ENCODE data around the gene NPW.

The NPW gene

GRCh38 chr16:2028620-2029220 lies 9.1 kb downstream of the NPW start:
- H3K18ac ChIP-seq (ENCODE audit: low read length), result no peak overlapping the region
- H3K9me3 ChIP-seq (replicated peaks in 1 of 2; ENCODE audit: control insufficient read depth in 2 of 2, insufficient read depth in 1 of 2, low read depth in 1 of 2, low read length in 2 of 2), result peaks cover 4 to 5% of the 10 kb centered on the region in 2 donors
- H3K4me1 ChIP-seq (ENCODE audit: control insufficient read depth in 2 of 2, insufficient read depth in 1 of 2, low read depth in 1 of 2, low read length in 2 of 2), result peaks cover 9 to 10% of the 10 kb centered on the region in 2 donors
- no peaks in the 10 kb centered on the region for H3K36me3 ChIP-seq (replicated peaks in 1 of 2; ENCODE audit: control insufficient read depth in 2 of 2, insufficient read depth in 2 of 2, low read length in 2 of 2)
- no peak overlapping the region for H2BK120ac ChIP-seq (ENCODE audit: low read depth, low read length)
- H3K23ac ChIP-seq (ENCODE audit: low read depth, low read length, poor library complexity), result peak overlapping the region; percentile 43
- H2BK5ac ChIP-seq (ENCODE audit: low read length), result peak overlapping the region; percentile 53
- H3K9ac ChIP-seq (ENCODE audit: low read depth, low read length, poor library complexity), result peak overlapping the region; percentile 24
- no peak for DNase-seq (ENCODE audit: low spot score)
- no peak overlapping the region for H2BK12ac ChIP-seq (ENCODE audit: low read length)
- H2AFZ ChIP-seq (ENCODE audit: low read length), result no peak overlapping the region
- H4K91ac ChIP-seq (ENCODE audit: low read depth, low read length, poor library complexity), result no peak overlapping the region
- H4K8ac ChIP-seq (ENCODE audit: low read depth, low read length), result no peak overlapping the region
- no peak overlapping the region for H2BK15ac ChIP-seq (ENCODE audit: low read length)
- no peak overlapping the region for H3K4me2 ChIP-seq (ENCODE audit: insufficient read depth, low read length, poor library complexity, severe bottlenecking)
- H3K27ac ChIP-seq (replicated peaks; ENCODE audit: low read length), result no peak overlapping the region
- H3K4ac ChIP-seq (ENCODE audit: low read length), result no peak overlapping the region
- no peak overlapping the region for H3K4me3 ChIP-seq (ENCODE audit: low read length in 2 of 2)
- peaks cover 4% of the 10 kb centered on the region for H3K79me1 ChIP-seq (ENCODE audit: low read depth, low read length)
- H3K27me3 ChIP-seq (ENCODE audit: control insufficient read depth in 3 of 3, insufficient read depth in 3 of 3, low read depth in 1 of 3, low read length in 3 of 3), result peaks cover 3 to 40% (median 32%) of the 10 kb centered on the region in 3 experiments
- H3K14ac ChIP-seq (ENCODE audit: low read length), result no peak overlapping the region
- peak overlapping the region; percentile 53 for H2AK5ac ChIP-seq (ENCODE audit: low read depth, low read length)
- no CpG with 5 or more reads among the region's 18 CpGs for WGBS, 2 donors (ENCODE audit: extremely low coverage in 2 of 2, insufficient read length in 2 of 2, insufficient replicate concordance in 1 of 2)

GRCh38 chr16:2029350-2029749 lies 9.8 kb downstream of the NPW start:
- Histone ChIP-seq H3K14ac (ENCODE audit: low read length) (no peak overlapping the region), H3K9me3 (replicated peaks in 1 of 2; ENCODE audit: control insufficient read depth in 2 of 2, insufficient read depth in 1 of 2, low read depth in 1 of 2, low read length in 2 of 2) (peaks cover 4 to 5% of the 10 kb centered on the region in 2 donors), H2BK12ac (ENCODE audit: low read length) (no peak overlapping the region), H2BK120ac (ENCODE audit: low read depth, low read length) (no peak overlapping the region), H2AK5ac (ENCODE audit: low read depth, low read length) (peak overlapping the region; percentile 8), H3K18ac (ENCODE audit: low read length) (peak overlapping the region; percentile 3), H3K4me1 (ENCODE audit: control insufficient read depth in 2 of 2, insufficient read depth in 1 of 2, low read depth in 1 of 2, low read length in 2 of 2) (peaks cover 9 to 14% of the 10 kb centered on the region in 2 donors), H2AFZ (ENCODE audit: low read length) (no peak overlapping the region), H3K27ac (replicated peaks; ENCODE audit: low read length) (no peak overlapping the region), H4K8ac (ENCODE audit: low read depth, low read length) (no peak overlapping the region), H2BK15ac (ENCODE audit: low read length) (no peak overlapping the region), H2BK5ac (ENCODE audit: low read length) (no peak overlapping the region), H3K36me3 (replicated peaks in 1 of 2; ENCODE audit: control insufficient read depth in 2 of 2, insufficient read depth in 2 of 2, low read length in 2 of 2) (no peaks in the 10 kb centered on the region), H3K79me1 (ENCODE audit: low read depth, low read length) (peaks cover 4% of the 10 kb centered on the region), H3K9ac (ENCODE audit: low read depth, low read length, poor library complexity) (no peak overlapping the region), H3K27me3 (ENCODE audit: control insufficient read depth in 3 of 3, insufficient read depth in 3 of 3, low read depth in 1 of 3, low read length in 3 of 3) (peaks cover 3 to 38% (median 27%) of the 10 kb centered on the region in 3 experiments), H3K4me3 (ENCODE audit: low read length in 2 of 2) (no peak overlapping the region), H4K91ac (ENCODE audit: low read depth, low read length, poor library complexity) (no peak overlapping the region), H3K23ac (ENCODE audit: low read depth, low read length, poor library complexity) (no peak overlapping the region), H3K4ac (ENCODE audit: low read length) (no peak overlapping the region), H3K4me2 (ENCODE audit: insufficient read depth, low read length, poor library complexity, severe bottlenecking) (no peak overlapping the region)
- DNase-seq (ENCODE audit: low spot score), result no peak
- no CpG with 5 or more reads among the region's 22 CpGs for WGBS, 2 donors (ENCODE audit: extremely low coverage in 2 of 2, insufficient read length in 2 of 2, insufficient replicate concordance in 1 of 2)

- Histone ChIP-seq H2BK5ac (ENCODE audit: low read length) (no peak overlapping the region), H4K8ac (ENCODE audit: low read depth, low read length) (no peak overlapping the region), H3K27me3 (ENCODE audit: control insufficient read depth in 3 of 3, insufficient read depth in 3 of 3, low read depth in 1 of 3, low read length in 3 of 3) (peaks cover 3 to 33% (median 25%) of the 10 kb centered on the region in 3 experiments), H3K36me3 (replicated peaks in 1 of 2; ENCODE audit: control insufficient read depth in 2 of 2, insufficient read depth in 2 of 2, low read length in 2 of 2) (no peaks in the 10 kb centered on the region), H2AFZ (ENCODE audit: low read length) (no peak overlapping the region), H3K23ac (ENCODE audit: low read depth, low read length, poor library complexity) (no peak overlapping the region), H3K14ac (ENCODE audit: low read length) (no peak overlapping the region), H3K27ac (replicated peaks; ENCODE audit: low read length) (no peak overlapping the region), H3K9me3 (replicated peaks in 1 of 2; ENCODE audit: control insufficient read depth in 2 of 2, insufficient read depth in 1 of 2, low read depth in 1 of 2, low read length in 2 of 2) (peaks cover 3 to 5% of the 10 kb centered on the region in 2 donors), H4K91ac (ENCODE audit: low read depth, low read length, poor library complexity) (no peak overlapping the region), H3K4me3 (ENCODE audit: low read length in 2 of 2) (no peak overlapping the region), H2BK12ac (ENCODE audit: low read length) (no peak overlapping the region), H3K4me1 (ENCODE audit: control insufficient read depth in 2 of 2, insufficient read depth in 1 of 2, low read depth in 1 of 2, low read length in 2 of 2) (peaks cover 9 to 14% of the 10 kb centered on the region in 2 donors), H2AK5ac (ENCODE audit: low read depth, low read length) (no peak overlapping the region), H2BK15ac (ENCODE audit: low read length) (no peak overlapping the region), H2BK120ac (ENCODE audit: low read depth, low read length) (no peak overlapping the region), H3K4me2 (ENCODE audit: insufficient read depth, low read length, poor library complexity, severe bottlenecking) (no peak overlapping the region), H3K9ac (ENCODE audit: low read depth, low read length, poor library complexity) (no peak overlapping the region), H3K4ac (ENCODE audit: low read length) (no peak overlapping the region), H3K79me1 (ENCODE audit: low read depth, low read length) (peaks cover 4% of the 10 kb centered on the region), H3K18ac (ENCODE audit: low read length) (peak overlapping the region; percentile 38)
- no peak for DNase-seq (ENCODE audit: low spot score)
- no CpG with 5 or more reads among the region's 11 CpGs for WGBS, 2 donors (ENCODE audit: extremely low coverage in 2 of 2, insufficient read length in 2 of 2, insufficient replicate concordance in 1 of 2)
These were observed 10.5 kb downstream of the NPW start for GRCh38 chr16:2030036-2030435.

- H2BK15ac ChIP-seq (ENCODE audit: low read length), result no peak overlapping the region
- H3K14ac ChIP-seq (ENCODE audit: low read length), result peak overlapping the region; percentile 38
- peaks cover 2 to 5% of the 10 kb centered on the region in 2 donors for H3K9me3 ChIP-seq (replicated peaks in 1 of 2; ENCODE audit: control insufficient read depth in 2 of 2, insufficient read depth in 1 of 2, low read depth in 1 of 2, low read length in 2 of 2)
- DNase-seq (ENCODE audit: low spot score), result no peak
- H4K8ac ChIP-seq (ENCODE audit: low read depth, low read length), result no peak overlapping the region
- no peak overlapping the region for H4K91ac ChIP-seq (ENCODE audit: low read depth, low read length, poor library complexity)
- no peak overlapping the region for H3K9ac ChIP-seq (ENCODE audit: low read depth, low read length, poor library complexity)
- no peak overlapping the region for H2AK5ac ChIP-seq (ENCODE audit: low read depth, low read length)
- H2BK5ac ChIP-seq (ENCODE audit: low read length), result no peak overlapping the region
- peaks cover 7% of the 10 kb centered on the region for H3K79me1 ChIP-seq (ENCODE audit: low read depth, low read length)
- H3K4me1 ChIP-seq (ENCODE audit: control insufficient read depth in 2 of 2, insufficient read depth in 1 of 2, low read depth in 1 of 2, low read length in 2 of 2), result peaks cover 13 to 23% of the 10 kb centered on the region in 2 donors
- H3K4me3 ChIP-seq (ENCODE audit: low read length in 2 of 2), result no peak overlapping the region
- no peak overlapping the region for H2AFZ ChIP-seq (ENCODE audit: low read length)
- no peak overlapping the region for H2BK120ac ChIP-seq (ENCODE audit: low read depth, low read length)
- no peak overlapping the region for H2BK12ac ChIP-seq (ENCODE audit: low read length)
- no peaks in the 10 kb centered on the region for H3K36me3 ChIP-seq (replicated peaks in 1 of 2; ENCODE audit: control insufficient read depth in 2 of 2, insufficient read depth in 2 of 2, low read length in 2 of 2)
- peaks cover 3 to 22% (median 20%) of the 10 kb centered on the region in 3 experiments for H3K27me3 ChIP-seq (ENCODE audit: control insufficient read depth in 3 of 3, insufficient read depth in 3 of 3, low read depth in 1 of 3, low read length in 3 of 3)
- no peak overlapping the region for H3K4me2 ChIP-seq (ENCODE audit: insufficient read depth, low read length, poor library complexity, severe bottlenecking)
- no peak overlapping the region for H3K4ac ChIP-seq (ENCODE audit: low read length)
- no peak overlapping the region for H3K27ac ChIP-seq (replicated peaks; ENCODE audit: low read length)
- no peak overlapping the region for H3K18ac ChIP-seq (ENCODE audit: low read length)
- no peak overlapping the region for H3K23ac ChIP-seq (ENCODE audit: low read depth, low read length, poor library complexity)
- no CpG with 5 or more reads among the region's 11 CpGs for WGBS, 2 donors (ENCODE audit: extremely low coverage in 2 of 2, insufficient read length in 2 of 2, insufficient replicate concordance in 1 of 2)
These were observed 11.5 kb downstream of the NPW start for GRCh38 chr16:2031081-2031577.
